Measurements from ENCODE around the gene NTRK1. TPM values are rescaled to one million over a fixed set of nuclear protein-coding genes. Genes with fewer than 3 reads are reported as not detected.

Gene NTRK1
- total RNA-seq, 4 donors from 2014 or later, result 0.23 TPM; not detected in 3

GRCh38 chr1:156834322-156834721, 26.3 kb upstream of the NTRK1 start:
- no peak overlapping the region for H3K4me3 ChIP-seq (ENCODE audit: low read depth, poor library complexity, severe bottlenecking)
- whole genome bisulfite sequencing, 2 donors, result 65 to 73% methylated on average over 3 of the region's 3 CpGs
- no peak for TF ChIP-seq POLR2A (IDR thresholded peaks at IDR 0.05)
- TF ChIP-seq CTCF (IDR thresholded peaks at IDR 0.05), result no peak
- DNase-seq (ENCODE audit: low spot score in 2 of 2), result no peak
- intact Hi-C loops (cut with DNase I; ENCODE audit: low total_unique reads), result no loop called here

- H3K4me3 ChIP-seq (ENCODE audit: low read depth, poor library complexity, severe bottlenecking), result no peak overlapping the region
- intact Hi-C loops (cut with DNase I; ENCODE audit: low total_unique reads), result no loop called here
- WGBS, 2 donors, result 63 to 64% methylated on average over 5 of the region's 5 CpGs
- TF ChIP-seq POLR2A (IDR thresholded peaks at IDR 0.05) (no peak), CTCF (IDR thresholded peaks at IDR 0.05) (no peak)
- no peak for DNase-seq (ENCODE audit: low spot score in 2 of 2)
Observed at GRCh38 chr1:156836041-156836654, 24.5 kb upstream of the NTRK1 start.

GRCh38 chr1:156836892-156837291, 23.8 kb upstream of the NTRK1 start:
- intact Hi-C loops (cut with DNase I; ENCODE audit: low total_unique reads), result no loop called here
- no peak overlapping the region for H3K4me3 ChIP-seq (ENCODE audit: low read depth, poor library complexity, severe bottlenecking)
- no peak for TF ChIP-seq POLR2A (IDR thresholded peaks at IDR 0.05)
- no peak for TF ChIP-seq CTCF (IDR thresholded peaks at IDR 0.05)
- 62 to 72% methylated on average over 4 of the region's 4 CpGs for WGBS, 2 donors
- no peak for DNase-seq (ENCODE audit: low spot score in 2 of 2)

GRCh38 chr1:156838972-156839371, 21.7 kb upstream of the NTRK1 start:
- WGBS, 2 donors, result 0 to 31% methylated on average over 4 to 6 of the region's 7 CpGs
- intact Hi-C loops (cut with DNase I; ENCODE audit: low total_unique reads), result no loop called here
- no peak for DNase-seq (ENCODE audit: low spot score in 2 of 2)
- TF ChIP-seq CTCF (IDR thresholded peaks at IDR 0.05) (no peak), POLR2A (IDR thresholded peaks at IDR 0.05) (no peak)
- H3K4me3 ChIP-seq (ENCODE audit: low read depth, poor library complexity, severe bottlenecking), result no peak overlapping the region

GRCh38 chr1:156839426-156840109, 21.1 kb upstream of the NTRK1 start:
- no peak overlapping the region for H3K4me3 ChIP-seq (ENCODE audit: low read depth, poor library complexity, severe bottlenecking)
- intact Hi-C loops (cut with DNase I; ENCODE audit: low total_unique reads), result no loop called here
- TF ChIP-seq POLR2A (IDR thresholded peaks at IDR 0.05), result no peak
- TF ChIP-seq CTCF (IDR thresholded peaks at IDR 0.05), result no peak
- DNase-seq (ENCODE audit: low spot score in 2 of 2), result no peak
- WGBS, 2 donors, result 40 to 41% methylated on average over 9 of the region's 9 CpGs

All from lower leg skin (tissue), 4 donors.